GM19438 (cell line): ENCODE measurements around the gene GLIS1.

Experiments
- ATAC-seq: cut with Tn5 transposase; IDR thresholded peaks from one replicate; pipeline ENCODE4 v1.9.1; 2021; ENCODE audit warnings: low read depth; ENCODE audit not compliant: unreplicated experiment

GLIS1 gene

DNA sequence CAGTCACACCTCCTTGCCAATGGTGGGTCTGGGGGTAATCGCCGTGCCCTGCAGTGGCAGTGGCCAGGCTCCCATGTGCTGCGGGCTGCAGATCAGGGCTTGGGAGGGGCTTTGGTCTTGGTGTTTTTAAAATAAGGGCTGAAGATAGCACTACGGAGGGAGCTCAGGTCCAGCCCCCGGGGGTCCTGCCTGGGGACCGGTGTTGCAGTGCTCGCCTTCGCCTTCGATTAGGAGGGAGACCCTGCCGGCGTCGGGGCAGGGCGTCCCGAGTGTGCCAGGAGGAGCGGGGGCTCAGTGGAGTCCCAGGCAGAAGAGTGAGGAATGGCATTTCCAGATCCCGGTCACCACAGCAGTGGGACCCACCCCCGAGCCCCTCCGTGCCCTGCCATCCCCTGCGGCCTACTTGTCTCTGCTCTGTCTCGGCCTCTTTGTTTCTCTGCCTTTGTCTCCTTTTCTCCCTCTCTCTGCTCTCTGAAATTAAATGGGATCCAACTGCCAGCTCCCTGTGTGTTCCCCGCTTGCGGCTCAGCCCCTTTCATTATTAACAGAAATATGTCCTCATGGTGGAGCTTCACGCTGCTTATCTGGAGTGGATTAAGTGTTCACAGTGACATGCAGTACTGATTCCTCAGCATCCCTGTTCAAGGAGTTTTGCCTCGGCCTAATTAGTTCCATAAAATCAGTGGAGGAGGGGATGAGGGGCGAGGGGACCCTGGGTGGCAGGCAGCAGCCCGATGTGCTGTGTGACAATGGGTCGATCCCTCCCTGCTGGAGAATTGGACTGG, 235.3 kb downstream of the GLIS1 start:
- no peak for ATAC-seq

DNA sequence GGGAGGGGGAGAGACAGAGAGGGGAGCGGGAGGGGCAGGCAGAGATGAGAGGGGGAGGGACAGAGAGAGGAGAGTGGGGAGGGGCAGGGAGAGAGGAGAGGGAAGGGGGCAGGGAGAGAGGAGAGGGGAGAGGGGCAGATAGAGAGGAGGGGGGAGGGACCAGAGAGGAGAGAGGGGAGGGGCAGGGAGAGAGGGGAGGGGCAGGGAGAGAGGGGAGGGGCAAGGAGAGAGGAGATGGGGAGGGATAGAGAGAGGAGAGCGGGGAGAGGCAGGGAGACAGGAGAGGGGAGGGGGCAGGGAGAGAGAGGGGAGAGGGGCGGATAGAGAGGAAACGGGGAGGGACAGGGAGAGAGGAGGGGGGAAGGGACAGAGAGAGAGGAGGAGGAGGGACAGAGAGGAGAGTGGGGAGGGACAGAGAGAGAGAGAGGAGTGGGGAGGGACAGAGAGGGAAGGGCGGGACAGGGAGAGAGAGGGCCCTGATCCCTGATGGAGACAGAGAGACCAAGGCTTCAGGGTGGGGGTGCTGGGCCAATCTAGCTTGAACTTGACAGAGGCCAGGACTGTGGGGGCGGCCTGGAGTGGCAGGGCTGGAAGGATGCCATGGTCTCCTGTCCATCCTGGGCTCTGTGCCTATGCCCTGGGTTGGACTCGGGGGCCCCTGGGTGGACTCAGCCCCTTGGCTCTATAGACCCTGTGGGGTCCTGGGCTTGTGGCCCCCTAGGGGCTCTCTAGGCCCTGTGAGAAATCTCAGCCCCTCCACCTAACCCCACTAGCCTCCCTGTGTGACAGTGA, 236.1 kb downstream of the GLIS1 start:
- no peak for ATAC-seq

DNA sequence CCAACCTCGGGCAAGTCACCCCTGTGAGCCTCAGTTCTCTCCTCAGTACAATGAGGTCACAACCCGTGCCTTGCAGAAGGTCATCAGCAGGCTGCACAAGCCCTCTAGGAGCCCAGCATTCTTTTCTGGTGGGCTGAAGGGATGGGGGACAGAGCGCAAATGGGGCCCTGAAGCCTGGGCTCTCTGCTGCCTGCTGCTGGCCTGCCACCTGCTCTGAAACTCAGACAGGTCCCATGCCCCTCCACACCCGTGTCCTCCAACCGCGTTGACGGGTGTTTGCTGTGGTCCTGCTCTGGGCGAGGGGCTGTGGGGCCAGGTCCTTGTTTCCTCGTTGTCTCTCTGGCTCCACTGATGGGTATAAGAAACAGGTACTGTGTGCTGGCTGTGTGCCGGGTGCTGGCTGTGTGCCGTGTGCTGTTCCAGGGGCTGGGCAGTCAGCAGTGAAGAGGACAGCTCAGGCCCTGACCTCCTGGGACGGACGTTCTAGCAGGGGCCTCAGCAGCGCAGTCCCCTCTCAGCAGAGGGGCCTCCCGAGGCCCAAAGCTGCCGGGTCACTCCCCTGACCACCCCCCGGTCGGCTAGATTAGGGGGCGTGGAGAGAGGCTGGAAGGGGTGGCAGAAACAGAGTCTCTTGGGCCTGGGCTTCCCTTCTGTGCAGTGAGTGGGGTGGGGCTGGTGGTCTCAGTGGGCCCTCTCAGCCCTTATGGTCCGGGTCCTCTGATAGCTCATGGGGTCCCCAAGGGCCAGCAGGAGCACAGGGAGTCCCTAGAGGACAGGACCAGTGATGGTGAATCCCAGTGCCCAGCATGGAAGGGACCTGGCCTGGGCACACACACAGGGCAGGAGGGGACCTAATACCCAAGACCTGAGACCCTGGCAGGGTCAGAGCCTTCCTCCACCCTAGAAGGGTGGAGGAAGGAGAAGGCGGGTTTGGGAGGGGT, 237.6 kb downstream of the GLIS1 start:
- ATAC-seq: no peak

DNA sequence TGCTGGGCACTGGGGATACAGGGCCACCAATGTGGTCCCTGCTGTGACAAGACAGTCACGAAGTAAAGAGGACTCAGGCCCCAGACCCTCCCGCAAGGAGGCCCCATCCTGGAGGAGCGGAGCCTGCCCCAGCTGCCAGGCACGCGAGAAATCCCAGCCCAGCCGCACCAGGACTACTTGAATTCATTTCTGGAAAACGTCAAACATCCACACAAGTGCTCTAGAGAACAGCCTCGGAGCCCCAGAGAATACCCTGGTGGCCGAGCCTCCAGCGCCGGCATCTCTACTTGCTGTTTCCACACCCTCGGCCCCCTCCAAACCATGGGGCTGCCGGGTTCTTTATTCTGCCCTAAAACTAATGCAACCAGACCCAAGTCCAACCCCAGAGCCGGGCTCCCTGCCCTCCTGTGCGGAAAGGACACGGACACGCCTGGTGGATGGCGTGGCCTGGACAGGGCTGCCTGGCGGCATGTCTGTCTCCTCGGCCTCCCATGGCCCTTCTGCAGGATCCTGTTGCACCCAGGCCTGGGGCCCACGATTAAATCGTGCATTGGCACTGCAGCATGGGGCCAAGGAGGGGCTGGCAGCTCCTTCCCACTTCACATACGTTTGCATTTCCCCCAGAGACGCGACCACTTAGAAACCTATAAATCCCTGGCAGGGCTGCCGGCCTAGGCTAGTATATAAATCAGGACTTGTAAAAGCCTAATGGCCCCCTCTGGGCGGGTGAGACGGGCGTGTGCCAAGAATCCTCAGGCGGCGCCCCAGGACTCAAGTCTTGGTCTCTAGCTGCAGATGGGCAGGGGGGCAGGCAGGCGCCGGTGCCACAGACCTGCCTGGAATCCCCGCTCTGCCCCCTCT, 238.5 kb downstream of the GLIS1 start:
- no peak for ATAC-seq

DNA sequence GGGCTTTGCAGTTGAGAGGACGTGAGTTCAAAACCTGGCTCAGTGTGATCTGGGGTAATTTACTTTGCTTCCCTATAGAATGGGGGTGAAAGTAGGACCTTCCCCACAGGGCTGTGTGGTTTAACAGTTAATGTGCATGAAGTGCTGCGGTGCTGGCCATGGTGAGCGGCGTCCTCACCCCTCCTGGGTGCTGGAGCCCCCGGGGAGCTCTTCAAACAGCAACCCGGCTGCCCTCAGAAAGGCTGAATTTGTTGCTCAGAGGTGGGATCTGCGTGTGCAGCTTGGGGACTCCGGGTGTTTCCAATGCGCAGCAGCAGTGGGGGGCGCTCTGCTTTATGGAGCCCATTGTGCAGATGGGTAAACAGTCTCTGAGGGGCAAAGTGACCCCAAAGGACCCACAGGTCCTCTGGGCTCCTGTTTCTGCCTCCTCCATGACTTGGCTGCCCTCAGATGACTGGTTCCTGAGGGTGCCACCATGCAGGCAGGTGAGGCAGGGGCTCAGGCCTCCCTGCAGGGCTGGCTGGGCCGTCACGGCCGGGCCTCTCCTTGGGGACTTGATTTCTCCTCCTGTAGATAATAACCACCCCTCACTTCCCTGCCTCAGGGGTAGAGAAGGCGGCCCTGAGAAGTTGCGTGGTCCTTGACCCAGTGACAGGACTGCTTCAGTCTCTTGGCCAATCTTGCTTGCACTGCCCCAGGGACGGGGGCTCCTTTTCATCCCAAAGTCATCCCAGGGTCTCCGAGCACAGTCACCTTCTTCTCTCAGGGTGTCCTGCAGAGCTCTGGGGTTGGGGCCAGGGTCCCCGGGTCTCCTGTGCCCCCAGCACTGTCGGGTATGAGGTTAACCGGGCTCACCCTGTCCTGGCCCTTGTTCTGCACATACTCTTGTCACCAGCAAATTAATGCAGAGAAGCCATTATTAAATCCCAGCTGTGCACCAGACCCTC, 239.4 kb downstream of the GLIS1 start:
- ATAC-seq: no peak

DNA sequence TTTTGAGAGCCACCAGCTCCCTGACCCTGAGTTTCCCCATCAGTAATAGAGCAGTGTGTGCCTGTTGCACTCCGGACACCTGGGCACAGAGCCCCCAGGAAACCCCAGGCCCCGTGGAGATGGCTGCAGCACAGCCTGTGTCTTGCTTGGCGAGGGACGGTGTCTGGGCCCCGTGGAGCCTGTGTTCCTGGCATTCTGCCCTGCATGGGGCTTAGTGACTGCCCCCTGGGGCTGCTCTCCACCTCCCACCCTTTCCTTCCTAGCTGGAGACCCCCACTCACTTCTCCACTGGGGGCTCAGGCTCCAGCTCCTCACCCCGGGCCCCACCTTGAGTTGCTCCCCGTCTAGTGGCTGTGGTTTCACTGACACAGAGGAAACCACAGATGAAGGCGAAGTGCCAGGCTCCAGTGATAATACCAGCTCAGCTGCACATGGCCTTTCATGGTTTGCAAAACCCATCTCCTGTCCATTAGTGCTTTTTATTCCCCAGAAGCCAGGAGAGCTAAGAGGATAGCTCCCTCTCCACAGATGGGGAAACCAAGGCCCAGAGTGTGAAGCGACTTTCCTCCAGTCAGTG, 240.3 kb downstream of the GLIS1 start:
- no peak for ATAC-seq

DNA sequence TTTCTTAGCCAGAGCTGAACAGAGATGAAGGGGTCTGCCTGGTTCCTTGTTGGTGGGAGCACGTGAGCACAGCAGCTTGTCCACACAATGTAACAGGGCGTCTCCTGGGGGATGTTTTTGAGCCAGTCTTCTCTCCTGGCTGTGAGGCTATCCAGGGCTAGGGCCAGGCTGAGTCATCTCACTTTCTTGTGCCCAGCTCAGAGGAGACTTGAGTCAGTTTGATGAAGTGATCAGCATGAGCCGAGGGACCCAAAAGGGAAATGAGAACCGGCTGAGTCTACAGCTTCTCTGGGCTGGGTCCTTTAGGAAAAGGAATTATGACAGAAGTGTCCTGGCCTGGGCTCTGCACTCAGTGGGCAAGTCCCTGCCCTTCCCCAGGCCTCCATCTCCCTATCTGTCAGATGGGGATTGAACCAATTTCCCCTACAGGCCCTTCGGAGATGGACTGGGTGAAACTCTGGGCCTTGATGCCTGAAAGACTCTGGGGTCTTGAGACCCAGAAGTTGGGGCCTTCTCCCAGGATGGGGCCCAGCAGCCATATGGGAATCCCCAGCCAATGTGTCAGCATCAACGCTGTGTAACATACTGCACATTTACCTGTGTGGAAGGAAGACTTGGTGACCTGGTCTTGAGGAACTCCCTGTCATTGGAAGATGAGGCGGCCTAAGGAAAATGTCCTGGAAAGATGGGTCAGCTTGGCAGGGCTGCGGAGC, 243.2 kb downstream of the GLIS1 start:
- ATAC-seq: no peak

DNA sequence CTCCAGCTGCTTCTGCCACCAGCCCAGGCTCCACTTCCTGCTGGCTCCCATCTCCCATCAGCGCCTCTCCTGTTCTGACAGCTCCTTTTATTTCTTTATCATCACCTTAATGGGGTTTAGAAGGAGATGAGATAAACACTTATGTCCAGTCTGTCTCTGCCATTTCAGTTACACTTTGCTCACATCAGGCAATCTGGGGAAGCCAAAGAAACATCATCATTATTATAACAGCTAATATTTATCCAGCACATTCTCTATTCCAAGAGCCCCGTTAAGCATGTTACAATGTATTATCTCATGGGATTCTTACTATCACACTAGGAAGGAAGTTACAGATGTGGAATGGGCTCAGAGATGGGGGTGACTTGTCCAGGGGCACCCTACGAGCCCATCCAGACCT, 248.6 kb downstream of the GLIS1 start:
- ATAC-seq: no peak

DNA sequence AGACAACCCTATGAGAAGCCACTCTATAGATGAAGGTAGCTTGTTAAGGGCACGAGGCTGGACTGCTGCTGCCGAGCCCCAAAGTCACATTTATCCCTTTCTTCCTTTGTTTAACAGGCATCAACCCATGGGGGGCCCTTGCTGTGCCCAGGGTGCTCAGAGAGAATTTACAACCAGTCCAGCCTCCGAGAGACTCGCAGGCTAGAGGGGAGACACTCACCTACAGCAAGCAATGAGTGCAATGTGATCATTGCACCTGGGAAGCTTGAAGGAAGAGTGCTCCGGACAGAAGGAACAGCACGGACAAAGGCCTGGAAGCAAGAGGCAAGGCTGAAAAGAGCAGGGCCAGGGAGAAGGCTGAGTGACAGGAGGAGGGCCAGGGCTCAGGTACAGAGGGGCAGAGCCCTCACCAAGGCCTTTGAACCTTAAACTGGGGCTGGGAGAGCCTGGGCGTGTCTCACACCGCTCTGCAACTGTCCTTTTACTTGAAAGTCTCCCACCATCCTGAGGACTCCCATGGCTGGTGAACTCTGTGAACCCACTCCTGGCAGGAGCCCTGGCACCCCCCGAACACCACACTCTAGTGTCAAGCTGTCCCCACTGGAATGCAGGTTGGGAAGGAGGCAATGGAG, 252.5 kb downstream of the GLIS1 start:
- ATAC-seq: no peak

DNA sequence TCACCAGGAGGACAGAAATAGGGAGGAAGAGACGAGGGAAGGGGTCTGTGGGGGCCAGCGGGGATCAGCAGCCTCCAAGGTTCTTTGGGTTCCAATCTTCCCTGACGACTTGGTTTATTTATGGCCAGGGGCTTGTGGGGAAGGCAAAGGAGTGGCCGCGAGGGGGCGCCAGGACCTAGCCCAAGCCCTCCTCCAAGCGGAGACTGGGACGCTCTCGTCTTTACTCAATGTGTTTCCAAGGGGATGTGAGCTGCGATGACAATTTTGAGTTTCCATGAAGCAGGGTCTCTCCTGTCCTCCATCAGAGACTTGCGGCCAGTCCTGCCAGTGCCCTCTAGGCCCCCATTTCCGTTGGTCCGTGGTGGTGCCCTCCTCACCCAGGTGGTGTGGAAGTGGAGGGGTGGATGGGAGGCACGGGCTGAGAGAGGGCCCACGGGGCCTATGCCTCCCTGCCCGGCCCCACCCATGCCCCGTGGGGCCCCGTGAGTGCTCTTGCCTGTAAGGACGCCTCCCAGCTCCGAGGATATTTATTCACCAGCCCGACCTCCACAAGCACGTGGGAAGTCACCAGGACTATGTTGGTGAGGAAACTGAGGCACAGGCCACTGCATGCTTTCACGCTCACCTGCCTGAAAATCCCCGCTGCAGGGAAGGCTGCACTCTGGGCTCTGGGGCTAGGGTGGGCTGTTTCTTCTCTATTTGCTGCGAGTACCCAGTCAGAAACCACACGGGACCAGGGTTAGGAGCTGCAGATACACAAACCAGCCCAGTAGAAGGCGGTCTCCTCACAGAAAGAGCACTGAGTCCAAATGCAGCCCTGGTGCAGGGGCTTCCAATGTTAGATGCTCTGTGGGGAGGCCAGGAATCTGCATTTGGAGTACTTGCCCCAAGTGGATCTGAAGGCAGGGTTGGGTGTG, 253.2 kb downstream of the GLIS1 start:
- ATAC-seq: no peak

DNA sequence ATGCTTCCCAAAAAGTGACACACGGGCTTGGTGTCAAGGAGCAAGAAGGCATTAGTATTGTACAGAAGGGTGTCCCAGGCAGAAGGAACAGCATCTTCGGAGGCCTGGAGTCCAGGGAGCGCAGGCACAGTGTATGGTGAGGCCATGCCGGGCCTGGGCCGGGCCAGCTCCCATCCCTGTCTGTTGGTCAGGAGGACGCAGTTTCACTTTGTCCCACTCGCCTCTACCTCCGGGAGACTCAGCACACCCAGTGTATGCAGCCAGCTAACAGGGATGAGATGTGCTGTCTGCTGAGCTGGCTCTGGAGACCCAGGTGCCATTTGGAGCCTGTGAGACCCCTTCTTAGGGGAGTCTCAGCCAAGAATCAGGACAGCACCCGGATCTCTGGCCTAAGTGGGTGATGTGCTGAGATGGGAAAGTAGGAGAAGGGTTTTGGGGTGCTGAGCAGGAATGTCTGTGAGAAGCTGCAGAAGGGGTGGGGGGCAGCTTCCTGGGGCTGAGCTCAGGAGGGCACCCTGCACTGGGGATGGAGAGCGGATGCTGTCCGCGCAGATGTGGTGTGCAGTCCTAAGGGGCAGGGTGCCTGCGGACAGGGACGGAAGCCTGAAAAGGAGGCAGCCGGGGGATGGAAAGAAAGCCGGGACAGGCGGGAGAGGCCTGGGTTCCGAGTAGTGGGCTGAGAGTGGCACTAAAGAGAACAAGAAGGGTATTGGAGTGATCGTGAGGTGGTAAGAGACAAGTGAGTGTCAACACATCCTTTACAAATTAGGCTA, 254.1 kb downstream of the GLIS1 start:
- no peak for ATAC-seq

DNA sequence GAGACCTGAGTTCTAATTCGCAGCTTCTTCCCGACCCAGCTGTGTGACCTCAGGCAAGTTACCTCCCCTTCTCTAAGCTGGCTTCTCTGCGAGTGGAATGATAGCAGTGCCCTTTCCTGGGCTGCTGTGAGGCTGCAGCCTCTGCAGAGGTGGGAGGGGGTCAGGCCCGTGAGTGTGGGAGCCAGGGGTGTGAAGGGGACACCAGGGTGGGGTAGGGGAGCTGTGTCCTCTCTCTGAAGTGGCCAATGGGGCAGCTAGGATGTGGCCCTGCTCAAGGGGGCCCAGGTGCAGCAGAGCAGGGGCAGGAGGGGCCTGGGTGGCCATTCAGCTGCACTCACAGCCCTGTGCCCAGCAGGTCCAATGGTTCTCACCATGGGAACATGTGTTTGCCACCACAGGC, 255.3 kb downstream of the GLIS1 start:
- no peak for ATAC-seq

DNA sequence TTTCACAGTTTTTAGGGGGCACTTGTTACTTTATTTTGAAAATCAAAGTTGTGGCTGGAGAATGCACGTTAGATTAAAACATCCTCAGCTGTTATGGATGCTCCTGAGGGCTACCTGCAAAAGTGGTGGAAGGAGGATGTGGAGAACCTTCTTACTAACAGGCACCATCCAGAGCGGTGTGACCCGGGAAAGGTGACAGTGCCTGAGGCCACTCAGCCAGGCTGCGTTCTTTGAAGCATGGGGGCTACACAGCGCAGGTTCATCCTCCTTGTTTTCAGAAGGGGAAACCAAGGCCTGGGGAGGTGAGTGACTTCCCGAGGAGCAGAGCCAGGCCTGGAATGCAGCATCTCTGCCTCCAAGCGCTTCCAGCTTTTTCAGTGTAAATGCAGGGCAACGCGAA, 255.8 kb downstream of the GLIS1 start:
- no peak for ATAC-seq

DNA sequence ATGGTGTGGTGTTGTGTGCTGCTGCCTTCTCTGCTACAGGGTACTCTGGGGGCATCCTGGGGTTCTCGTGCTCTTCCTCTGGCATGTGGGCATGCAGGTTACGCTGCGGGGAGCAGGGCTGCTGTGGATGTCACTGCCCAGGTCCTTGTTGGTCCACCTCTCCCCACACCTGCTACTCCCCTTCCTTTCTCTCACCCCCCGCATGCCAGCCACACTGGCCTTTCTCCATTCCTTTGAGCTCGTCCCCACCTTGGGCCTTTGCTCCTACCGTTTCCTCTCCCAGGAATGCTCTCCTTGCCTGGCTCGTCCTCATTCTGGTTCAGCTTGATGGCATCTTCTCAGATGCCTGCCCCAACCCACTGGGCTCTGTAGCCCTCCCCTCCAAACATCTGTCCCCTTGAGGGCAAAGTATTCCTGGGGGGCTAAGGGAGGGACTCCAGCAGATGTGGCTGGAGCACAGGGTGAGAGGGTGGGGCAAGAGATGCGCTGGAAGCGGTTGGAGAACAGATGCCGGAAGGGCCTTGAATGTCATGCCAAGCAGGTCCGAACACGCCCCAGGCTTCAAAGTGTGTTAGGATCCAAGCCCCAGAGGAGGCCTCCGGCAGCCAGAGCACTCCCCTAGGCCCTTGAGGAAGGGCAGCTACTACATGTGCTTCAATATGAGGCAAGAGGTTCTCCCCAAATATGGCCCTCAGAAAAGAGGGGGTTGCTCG, 256.4 kb downstream of the GLIS1 start:
- ATAC-seq: no peak

DNA sequence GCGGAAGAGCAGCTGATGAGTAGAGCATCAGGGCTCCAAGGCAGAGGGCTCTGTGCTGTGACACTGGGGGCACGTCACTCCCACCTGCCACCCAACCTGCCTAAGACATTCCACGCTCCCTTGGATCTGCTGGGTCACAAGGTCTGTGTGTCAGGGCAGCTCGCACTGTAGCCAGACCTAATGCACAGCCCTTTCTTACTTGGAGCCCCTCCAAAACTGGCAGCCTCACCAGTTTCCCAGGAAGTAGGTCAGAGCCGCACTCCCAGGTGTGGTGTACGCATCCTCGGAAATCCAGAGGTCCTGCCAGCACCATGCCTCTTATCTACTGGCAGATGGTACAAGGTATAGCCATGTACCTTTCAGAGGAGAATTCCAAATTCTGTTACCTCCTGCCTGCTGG, 257.5 kb downstream of the GLIS1 start:
- ATAC-seq: no peak
